Upper lobe of left lung (tissue), 4 donors: ENCODE measurements around the gene MMP28.

Experiments used
- EP300 ChIP-seq, 4 donors: sonication (generic); formaldehyde crosslinking; IDR thresholded peaks; one replicate each; pipeline ENCODE4 v1.5.1; 2017; ENCODE audit warnings: antibody characterized with exemption in 4 of 4, control low read depth in 2 of 4
- TF ChIP-seq, protein P1 (sequence below), 6 experiments: fragments of 450-650 bp in 4 of 6; fragments of 200-600 bp in 2 of 6; sonication (generic) in 2 of 6; IDR thresholded peaks; one replicate each; pipeline ENCODE4 v1.5.1; 2016 to 2019; ENCODE audit warnings: antibody characterized with exemption in 6 of 6

DNA sequence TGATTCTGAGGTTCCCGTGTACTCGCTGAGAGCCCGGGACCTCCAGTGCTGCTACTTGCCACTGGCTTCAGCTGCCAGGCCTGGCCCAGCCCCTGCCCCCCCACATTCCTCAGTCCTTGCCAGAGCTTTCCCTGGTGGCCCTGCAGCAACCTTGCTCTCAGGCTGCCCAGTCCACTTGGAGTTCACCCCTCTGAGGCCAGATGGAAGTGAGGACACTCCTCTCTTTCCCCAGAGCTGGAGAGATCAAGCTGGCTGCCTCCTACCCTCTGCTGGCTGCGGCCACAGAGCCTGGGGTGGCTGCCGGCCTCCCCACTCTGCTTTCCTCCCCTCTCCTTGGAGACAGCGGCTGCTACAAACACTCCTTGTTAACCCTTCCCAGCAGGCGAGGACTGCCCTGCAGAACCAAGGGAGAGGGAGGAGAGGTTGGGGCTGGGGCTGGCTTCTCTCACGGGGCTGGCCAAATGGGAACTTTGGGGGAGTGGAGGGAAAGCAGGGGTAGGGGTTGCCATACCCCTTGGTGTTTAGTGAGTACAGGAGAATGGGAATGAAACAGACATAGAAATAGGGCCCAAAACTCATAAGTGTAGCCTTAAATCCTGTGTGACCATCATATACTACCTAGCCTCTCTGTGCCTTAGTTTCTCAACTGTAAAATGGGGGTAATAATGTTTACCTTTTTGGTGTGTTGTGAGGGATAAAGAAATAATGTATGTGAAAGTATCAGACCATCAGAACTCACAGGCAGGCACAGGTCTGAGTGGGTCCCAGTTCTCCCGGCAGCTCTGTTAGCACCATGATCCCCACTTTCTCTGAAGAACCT, 42.3 kb downstream of the MMP28 start, which contains the start of gene GAS2L2:
- no peak for TF ChIP-seq EP300 (IDR thresholded peaks at IDR 0.05)
- TF ChIP-seq, protein P1, sequence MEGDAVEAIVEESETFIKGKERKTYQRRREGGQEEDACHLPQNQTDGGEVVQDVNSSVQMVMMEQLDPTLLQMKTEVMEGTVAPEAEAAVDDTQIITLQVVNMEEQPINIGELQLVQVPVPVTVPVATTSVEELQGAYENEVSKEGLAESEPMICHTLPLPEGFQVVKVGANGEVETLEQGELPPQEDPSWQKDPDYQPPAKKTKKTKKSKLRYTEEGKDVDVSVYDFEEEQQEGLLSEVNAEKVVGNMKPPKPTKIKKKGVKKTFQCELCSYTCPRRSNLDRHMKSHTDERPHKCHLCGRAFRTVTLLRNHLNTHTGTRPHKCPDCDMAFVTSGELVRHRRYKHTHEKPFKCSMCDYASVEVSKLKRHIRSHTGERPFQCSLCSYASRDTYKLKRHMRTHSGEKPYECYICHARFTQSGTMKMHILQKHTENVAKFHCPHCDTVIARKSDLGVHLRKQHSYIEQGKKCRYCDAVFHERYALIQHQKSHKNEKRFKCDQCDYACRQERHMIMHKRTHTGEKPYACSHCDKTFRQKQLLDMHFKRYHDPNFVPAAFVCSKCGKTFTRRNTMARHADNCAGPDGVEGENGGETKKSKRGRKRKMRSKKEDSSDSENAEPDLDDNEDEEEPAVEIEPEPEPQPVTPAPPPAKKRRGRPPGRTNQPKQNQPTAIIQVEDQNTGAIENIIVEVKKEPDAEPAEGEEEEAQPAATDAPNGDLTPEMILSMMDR (IDR thresholded peaks at IDR 0.05), result no peak
